Measurements from ENCODE around the gene NID1. TPM values are rescaled to one million over a fixed set of nuclear protein-coding genes. Genes with fewer than 3 reads are reported as not detected.

Gene NID1
- total and polyA plus RNA-seq, 2 of the 4 experiments (the other 2 are of a cell fraction) = 21.9 to 83.3 TPM

DNA sequence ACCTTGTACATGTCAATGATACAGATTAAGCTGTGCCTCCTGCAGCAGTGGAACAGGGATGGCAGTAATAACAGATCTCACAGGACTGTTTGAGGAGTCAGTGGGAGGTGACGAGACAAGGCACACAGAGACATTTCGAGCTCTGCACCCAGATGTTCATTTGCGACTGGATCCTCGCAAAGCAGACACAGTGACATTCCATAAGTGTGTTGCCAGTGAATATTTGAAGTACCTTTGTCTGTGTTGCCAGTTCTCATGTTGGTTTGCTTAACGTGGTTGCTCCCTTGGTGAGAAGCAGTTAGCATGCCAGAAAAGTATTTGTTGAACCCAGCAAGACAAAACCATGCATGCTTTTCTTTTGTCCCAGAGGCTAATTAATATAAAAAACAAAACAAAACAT is 67.0 kb downstream of the NID1 start:
- POLR2A ChIA-PET (ENCODE audit: unreplicated experiment) = no interaction called here

More for the DNA sequence above, 67.0 kb downstream of the NID1 start:
- H3K9me1 ChIP-seq (ENCODE audit: insufficient read depth, low read length) = peaks cover 9% of the 10 kb centered on the region
- no peaks in the 10 kb centered on the region for H4K20me1 ChIP-seq (ENCODE audit: insufficient read depth, low read length)
- no peak overlapping the region for H4K5ac ChIP-seq (ENCODE audit: low read depth, low read length)
- dilution Hi-C loops (cut with HindIII; ENCODE audit: low sequenced_read_pairs, unreplicated experiment) = no loop called here
- peak overlapping the region; percentile 57; the same call in 1 of the 2 replicates for H4K91ac ChIP-seq (ENCODE audit: insufficient read depth, low read depth, low read length)
- H2AK9ac ChIP-seq (replicated peaks; ENCODE audit: low read depth, low read length, poor library complexity) = no peak overlapping the region
- peak overlapping the region; percentile 39; the same call in 1 of the 2 replicates for H2BK20ac ChIP-seq (ENCODE audit: low read depth, low read length)
- in situ Hi-C loops (cut with MboI; ENCODE audit: low sequenced_read_pairs) = no loop called here
- no peak overlapping the region for H3K4me3 ChIP-seq (ENCODE audit: insufficient read depth, low read depth, low read length)
- no peak for DNase-seq
- H3K27ac ChIP-seq (ENCODE audit: insufficient read depth, low read length) = no peak overlapping the region
- H3K4me2 ChIP-seq (ENCODE audit: low read depth, low read length) = no peak overlapping the region
- H3K9me3 ChIP-seq (ENCODE audit: control insufficient read depth, insufficient read depth, low read length) = no peaks in the 10 kb centered on the region
- CTCF ChIA-PET = no interaction called here
- H3K56ac ChIP-seq (ENCODE audit: extremely low read depth, insufficient read depth, low read length) = no peak overlapping the region
- H4K8ac ChIP-seq (ENCODE audit: low read depth in 2 of 2, low read length in 2 of 2) = no peak overlapping the region; a peak in 1 of 4 replicates
- peak overlapping the region; percentile 54; the same call in 2 of the 3 replicates for H2BK15ac ChIP-seq (ENCODE audit: low read depth, low read length)
- H3K27me3 ChIP-seq (ENCODE audit: control insufficient read depth, insufficient read depth, low read length) = no peaks in the 10 kb centered on the region
- no peak for ATAC-seq (ENCODE audit: low read depth)
- H2AK5ac ChIP-seq (ENCODE audit: low read depth, low read length) = peak overlapping the region; percentile 85
- H2AFZ ChIP-seq (replicated peaks; ENCODE audit: low read length, poor library complexity) = no peak overlapping the region
- peaks cover 4 to 17% of the 10 kb centered on the region in 2 experiments; a peak in 3 of 4 replicates for H3K79me1 ChIP-seq (ENCODE audit: low read depth in 1 of 2, low read length in 2 of 2)
- BruUV-seq (replicated peaks) = no TSS peak
- H3K36me3 ChIP-seq (ENCODE audit: control insufficient read depth, insufficient read depth, low read length) = peaks cover 32% of the 10 kb centered on the region
- peak overlapping the region; percentile 6; the same call in 1 of the 2 replicates for H3K18ac ChIP-seq (ENCODE audit: low read depth, low read length)
- no peak overlapping the region for H3K9ac ChIP-seq (ENCODE audit: low read depth, low read length)
- intact Hi-C loops (cut with micrococcal nuclease) = no loop called here
- WGBS, 2 experiments (ENCODE audit: extremely low coverage in 2 of 2, insufficient read length in 1 of 2) = 100% methylated on average over 4 of the region's 5 CpGs; no CpG with 5 or more reads in 1 of the 2 experiments
- H2BK5ac ChIP-seq (ENCODE audit: low read depth, low read length, poor library complexity, severe bottlenecking) = no peak overlapping the region
- peak overlapping the region; percentile 49; the same call in 1 of the 2 replicates for H3K4ac ChIP-seq (ENCODE audit: low read depth, low read length)
- H2BK120ac ChIP-seq (ENCODE audit: low read depth, low read length) = peak overlapping the region; percentile 12
- TF ChIP-seq FOS (IDR thresholded peaks at IDR 0.05; ENCODE audit: low read depth, low read length) = no peak
- TF ChIP-seq, protein P1, sequence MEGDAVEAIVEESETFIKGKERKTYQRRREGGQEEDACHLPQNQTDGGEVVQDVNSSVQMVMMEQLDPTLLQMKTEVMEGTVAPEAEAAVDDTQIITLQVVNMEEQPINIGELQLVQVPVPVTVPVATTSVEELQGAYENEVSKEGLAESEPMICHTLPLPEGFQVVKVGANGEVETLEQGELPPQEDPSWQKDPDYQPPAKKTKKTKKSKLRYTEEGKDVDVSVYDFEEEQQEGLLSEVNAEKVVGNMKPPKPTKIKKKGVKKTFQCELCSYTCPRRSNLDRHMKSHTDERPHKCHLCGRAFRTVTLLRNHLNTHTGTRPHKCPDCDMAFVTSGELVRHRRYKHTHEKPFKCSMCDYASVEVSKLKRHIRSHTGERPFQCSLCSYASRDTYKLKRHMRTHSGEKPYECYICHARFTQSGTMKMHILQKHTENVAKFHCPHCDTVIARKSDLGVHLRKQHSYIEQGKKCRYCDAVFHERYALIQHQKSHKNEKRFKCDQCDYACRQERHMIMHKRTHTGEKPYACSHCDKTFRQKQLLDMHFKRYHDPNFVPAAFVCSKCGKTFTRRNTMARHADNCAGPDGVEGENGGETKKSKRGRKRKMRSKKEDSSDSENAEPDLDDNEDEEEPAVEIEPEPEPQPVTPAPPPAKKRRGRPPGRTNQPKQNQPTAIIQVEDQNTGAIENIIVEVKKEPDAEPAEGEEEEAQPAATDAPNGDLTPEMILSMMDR (conservative IDR thresholded peaks at IDR 0.05; ENCODE audit: low read depth, low read length) = no peak
- TF ChIP-seq RCOR1 (IDR thresholded peaks at IDR 0.05; ENCODE audit: insufficient replicate concordance, low read length) = no peak
- TF ChIP-seq RFX5 (IDR thresholded peaks at IDR 0.05; ENCODE audit: low read depth, low read length) = no peak
- TF ChIP-seq SMC3 (IDR thresholded peaks at IDR 0.05; ENCODE audit: low read depth, low read length) = no peak
- TF ChIP-seq NFE2L2 (IDR thresholded peaks at IDR 0.05; ENCODE audit: low read depth, low read length) = no peak
- TF ChIP-seq, protein P2, sequence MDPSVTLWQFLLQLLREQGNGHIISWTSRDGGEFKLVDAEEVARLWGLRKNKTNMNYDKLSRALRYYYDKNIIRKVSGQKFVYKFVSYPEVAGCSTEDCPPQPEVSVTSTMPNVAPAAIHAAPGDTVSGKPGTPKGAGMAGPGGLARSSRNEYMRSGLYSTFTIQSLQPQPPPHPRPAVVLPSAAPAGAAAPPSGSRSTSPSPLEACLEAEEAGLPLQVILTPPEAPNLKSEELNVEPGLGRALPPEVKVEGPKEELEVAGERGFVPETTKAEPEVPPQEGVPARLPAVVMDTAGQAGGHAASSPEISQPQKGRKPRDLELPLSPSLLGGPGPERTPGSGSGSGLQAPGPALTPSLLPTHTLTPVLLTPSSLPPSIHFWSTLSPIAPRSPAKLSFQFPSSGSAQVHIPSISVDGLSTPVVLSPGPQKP (IDR thresholded peaks at IDR 0.05; ENCODE audit: borderline replicate concordance, low read depth, low read length) = no peak
- no peak for TF ChIP-seq CHD1 (IDR thresholded peaks at IDR 0.05; ENCODE audit: low read depth, low read length)
- TF ChIP-seq BHLHE40 (IDR thresholded peaks at IDR 0.05; ENCODE audit: low read depth, low read length) = no peak
- TF ChIP-seq, protein P3, sequence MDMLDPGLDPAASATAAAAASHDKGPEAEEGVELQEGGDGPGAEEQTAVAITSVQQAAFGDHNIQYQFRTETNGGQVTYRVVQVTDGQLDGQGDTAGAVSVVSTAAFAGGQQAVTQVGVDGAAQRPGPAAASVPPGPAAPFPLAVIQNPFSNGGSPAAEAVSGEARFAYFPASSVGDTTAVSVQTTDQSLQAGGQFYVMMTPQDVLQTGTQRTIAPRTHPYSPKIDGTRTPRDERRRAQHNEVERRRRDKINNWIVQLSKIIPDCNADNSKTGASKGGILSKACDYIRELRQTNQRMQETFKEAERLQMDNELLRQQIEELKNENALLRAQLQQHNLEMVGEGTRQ (IDR thresholded peaks at IDR 0.05; ENCODE audit: low read depth, low read length) = no peak
- TF ChIP-seq RAD21 (IDR thresholded peaks at IDR 0.05; ENCODE audit: low read length) = no peak
- TF ChIP-seq MXI1 (IDR thresholded peaks at IDR 0.05; ENCODE audit: borderline replicate concordance, low read depth, low read length) = no peak
- TF ChIP-seq MAZ (IDR thresholded peaks at IDR 0.05; ENCODE audit: borderline replicate concordance, low read depth, low read length) = no peak
- no peak overlapping the region; the same call in 1 of the 2 replicates for H3K14ac ChIP-seq (replicated peaks; ENCODE audit: low read depth, low read length)
- no peak overlapping the region for H3K23ac ChIP-seq (ENCODE audit: low read depth, low read length)
- peaks cover 8% of the 10 kb centered on the region for H3K4me1 ChIP-seq (ENCODE audit: control insufficient read depth, insufficient read depth, low read length)
